Glomerular visceral epithelial cell (primary cell): ENCODE results near the gene IGF2BP3.
A peak's percentile ranks its signal among the peaks of the same experiment; 100 is the strongest.

ENCODE experiments used
- DNase-seq: peaks from one replicate; pipeline ENCODE4 v3.0.0-alpha.2; 2016; ENCODE audit errors: extremely low spot score

Gene IGF2BP3

DNA sequence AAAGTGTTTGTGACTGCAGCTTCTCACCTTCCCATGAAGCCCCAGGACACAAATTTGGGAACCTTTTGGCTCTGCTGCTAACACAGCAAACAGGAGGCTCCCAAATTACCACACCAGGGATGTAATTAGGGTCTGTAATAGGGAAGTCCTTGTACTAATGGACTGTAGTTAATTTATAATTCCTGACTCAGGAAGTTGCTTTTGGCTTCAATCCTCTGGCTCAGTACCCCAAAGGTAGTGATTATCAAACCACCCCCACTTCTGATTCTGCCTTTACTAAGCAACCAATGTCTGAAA is 174.9 kb downstream of the IGF2BP3 start:
- no peak for DNase-seq

DNA sequence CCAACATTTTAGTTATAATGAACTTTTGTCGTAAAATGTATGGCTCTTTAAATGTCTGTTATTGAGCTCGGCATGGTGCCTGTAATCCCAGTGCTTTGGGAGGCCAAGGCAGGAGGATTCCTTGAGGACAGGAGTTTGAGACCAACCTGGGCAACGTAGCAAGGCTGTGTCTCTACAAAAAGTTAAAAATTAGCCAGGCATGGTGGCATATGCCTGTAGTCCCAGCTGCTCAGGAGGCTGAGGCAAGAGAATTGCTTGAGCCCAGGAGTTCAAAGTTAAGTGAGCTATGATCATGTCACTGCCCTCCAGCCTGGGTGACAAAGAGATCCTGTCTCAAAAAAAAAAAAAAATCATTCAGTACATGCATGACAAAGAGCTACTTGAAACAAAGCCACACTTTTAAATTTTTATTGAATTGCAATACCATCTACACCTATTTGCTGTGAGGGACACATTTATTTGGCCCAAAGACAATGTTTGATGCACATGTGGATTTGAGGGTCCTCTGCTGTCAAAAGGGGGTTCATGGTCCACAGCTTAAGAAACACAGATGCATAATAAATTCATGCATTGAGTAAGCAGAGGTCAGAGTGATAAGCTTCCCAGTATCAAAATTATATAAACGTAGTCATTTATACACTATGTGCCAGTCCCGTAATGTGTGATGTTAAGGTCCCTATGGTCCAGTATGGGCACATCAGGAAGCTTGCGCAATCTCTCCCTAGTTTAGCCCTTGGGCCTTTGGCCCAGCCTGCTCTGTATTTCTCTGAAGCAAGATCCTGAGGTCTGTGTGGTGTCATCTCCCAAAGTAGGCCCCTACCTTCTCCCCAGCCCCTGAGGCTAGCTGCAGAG is 175.5 kb downstream of the IGF2BP3 start:
- no peak for DNase-seq

GRCh38 chr7:23293500-23294073 is 176.7 kb downstream of the IGF2BP3 start:
- DNase-seq = no peak

DNA sequence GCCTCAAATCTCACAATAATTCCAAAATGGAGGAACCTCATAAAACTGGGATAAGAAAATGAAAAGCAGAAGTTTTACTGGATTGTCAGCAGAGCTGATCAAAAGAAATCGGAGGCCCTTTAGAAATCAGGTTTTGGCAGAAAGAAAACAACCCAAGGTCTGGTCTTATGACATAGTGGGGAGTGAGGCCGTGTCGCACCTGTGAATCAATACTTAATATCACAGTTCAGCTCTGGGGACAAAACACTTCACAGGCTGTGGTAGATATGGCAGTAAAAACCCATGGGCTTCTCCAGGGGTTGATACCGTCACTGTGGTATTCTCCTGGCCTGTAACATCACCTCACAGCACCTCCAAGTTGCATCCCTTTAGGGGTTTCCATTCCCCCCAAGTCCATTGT is 177.7 kb downstream of the IGF2BP3 start:
- no peak for DNase-seq

GRCh38 chr7:23291957-23292560 is 178.2 kb downstream of the IGF2BP3 start:
- no peak for DNase-seq

DNA sequence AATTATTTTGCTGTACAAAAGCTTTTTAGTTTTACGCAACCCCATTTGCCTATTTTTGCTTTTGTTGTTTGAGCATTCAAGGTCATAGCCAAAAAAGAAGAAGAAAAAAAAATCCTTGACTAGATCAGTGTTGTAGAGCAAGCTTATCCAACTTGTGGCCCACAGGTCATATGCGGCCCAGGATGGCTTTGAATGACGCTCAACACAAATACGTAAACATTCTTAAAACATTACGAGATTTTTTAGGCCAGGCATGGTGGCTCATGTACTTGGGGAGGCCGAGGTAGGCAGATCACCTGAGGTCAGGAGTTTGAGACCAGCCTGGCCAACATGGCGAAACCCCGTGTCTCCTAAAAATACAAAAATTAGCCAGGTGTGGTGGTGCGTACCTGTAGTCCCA is 179.3 kb downstream of the IGF2BP3 start:
- no peak for DNase-seq

DNA sequence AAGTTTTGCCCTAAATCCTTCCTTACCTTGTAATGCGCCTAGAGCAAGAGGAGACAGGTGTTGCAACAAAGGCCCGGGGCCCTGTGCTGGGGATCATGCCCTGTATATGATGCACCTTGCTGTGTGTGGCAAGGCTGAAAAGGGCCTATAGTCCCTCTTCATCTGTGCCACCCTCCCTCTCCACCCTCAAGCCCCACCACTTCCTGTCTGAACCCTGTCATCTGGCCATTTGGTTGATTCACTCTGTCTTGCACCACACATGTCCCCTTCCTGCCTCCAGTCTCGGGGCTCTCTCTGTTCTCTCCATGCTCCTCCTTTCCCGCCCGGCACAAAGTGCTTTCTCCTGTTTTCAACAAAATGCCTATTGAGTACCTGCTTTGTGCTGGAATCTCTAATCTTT is 182.7 kb downstream of the IGF2BP3 start:
- no peak for DNase-seq

DNA sequence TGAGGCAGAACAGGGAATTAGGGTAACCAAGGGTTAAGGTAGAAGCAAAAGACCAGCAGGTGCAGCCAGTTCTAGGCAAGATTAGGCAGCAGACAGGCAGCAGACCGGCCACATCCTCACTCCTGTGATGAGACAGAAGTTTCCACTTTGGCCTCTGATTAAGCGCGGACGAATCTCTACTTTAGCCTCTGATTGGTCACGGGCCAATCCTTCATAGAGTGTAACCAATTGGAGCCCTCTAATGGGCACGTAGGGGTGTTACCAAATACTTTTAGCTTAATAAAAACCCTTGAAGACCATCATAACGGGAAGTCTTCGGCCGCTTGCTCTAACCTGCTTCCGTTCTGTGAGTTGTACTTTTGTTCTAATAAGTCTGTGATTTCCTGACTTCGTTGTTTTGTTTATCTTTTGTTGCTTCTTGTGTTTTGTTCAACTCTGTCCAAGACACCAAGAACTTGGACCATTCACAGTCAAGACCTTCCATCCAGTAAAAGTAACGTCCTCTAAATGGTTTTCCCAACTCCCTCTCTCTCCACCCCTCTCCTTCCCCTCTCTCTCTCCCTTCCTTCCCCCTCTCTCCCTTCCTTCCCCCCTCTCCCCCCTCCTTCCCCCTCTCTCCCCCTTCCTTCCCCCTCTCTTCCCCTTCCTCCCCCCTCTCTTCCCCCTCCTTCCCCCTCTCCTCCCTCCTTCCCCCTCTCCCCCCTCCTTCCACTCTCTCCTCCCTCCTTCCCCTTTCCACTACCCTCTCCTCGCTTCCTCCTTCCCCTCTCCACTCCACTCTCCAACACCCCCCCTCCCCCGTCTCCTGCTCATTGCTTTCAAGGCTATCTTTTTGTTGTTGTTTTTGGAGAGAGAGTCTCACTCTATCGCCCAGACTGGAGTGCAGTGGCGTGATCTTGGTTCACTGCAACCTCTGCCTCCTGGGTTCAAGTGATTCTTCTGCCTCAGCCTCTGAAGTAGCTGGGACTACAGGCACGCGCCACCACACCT is 184.3 kb downstream of the IGF2BP3 start:
- no peak for DNase-seq

- DNase-seq = no peak
Observed at GRCh38 chr7:23284871-23285270, 185.4 kb downstream of the IGF2BP3 start.

GRCh38 chr7:23283086-23283485 is 187.2 kb downstream of the IGF2BP3 start:
- no peak for DNase-seq

GRCh38 chr7:23279819-23280525 is 190.3 kb downstream of the IGF2BP3 start:
- no peak for DNase-seq

DNA sequence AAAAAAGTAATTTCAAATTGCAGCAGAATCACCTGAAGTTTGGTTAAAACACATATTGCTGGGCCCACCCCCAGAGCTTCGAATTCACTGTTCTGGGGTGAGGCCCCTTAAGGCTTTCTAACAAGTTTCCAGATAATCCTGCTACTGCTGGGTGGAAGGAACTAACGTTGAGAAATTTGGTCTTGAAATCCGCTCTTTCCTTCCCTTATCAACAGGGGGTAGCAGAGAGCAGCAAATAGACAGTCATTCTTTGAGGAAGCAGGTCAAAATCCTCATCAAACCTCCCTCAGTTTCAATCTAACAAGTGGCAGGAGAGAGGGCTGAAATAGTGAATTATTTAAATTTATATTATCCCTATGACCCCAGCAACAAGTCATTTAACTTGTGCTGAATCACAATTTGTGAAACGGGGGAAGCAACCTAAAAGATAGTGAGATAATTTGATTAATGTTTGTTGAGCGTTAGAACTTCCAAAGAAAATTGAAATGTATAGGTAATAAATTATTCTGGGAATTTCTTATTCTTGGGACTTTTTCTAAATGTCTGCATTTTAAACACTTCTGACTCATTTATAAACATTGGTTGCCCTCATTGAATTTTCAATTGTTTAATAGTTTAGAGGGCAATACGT is 192.8 kb downstream of the IGF2BP3 start:
- peak; percentile 66 for DNase-seq

GRCh38 chr7:23276947-23277346 is 193.3 kb downstream of the IGF2BP3 start:
- DNase-seq = no peak

DNA sequence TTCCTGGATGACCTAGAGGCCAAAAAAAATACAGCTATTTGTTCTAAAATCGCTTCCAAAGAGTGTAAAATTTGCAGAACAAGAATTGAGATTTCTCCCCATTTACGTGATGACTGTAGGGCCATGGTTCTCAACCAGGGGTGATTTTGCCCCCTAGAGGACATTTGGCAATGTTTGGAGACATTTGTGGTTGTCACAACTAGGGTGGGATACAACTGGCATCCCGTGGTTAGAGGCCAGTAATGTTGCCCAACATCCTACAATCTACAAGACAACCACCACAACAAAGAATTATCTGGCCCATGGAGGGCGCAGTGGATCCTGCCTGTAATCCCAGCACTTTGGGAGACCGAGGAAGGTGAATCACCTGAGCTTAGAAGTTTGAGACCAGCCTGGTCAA is 193.9 kb downstream of the IGF2BP3 start:
- DNase-seq = no peak

DNA sequence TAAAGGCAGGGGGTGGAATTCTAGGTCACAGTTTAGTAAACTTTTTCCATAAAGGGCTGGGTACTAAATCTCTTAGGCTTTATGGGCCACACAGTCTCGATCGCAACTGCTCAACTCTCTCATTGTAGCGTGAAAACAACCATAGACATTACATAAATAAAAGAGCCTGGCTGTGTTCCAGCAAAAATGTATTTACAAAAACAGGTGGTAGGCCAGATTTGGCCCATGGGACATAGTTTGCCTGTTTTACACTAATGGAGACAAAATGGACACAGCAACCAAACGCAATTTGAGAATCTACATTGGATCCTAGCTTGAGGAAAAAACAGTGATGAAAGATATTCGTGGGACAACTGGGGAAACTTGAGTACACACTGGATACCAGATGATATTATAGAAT is 194.4 kb downstream of the IGF2BP3 start:
- DNase-seq = no peak

- DNase-seq = peak; percentile 94
Observed at GRCh38 chr7:23273141-23273599, 197.1 kb downstream of the IGF2BP3 start.

DNA sequence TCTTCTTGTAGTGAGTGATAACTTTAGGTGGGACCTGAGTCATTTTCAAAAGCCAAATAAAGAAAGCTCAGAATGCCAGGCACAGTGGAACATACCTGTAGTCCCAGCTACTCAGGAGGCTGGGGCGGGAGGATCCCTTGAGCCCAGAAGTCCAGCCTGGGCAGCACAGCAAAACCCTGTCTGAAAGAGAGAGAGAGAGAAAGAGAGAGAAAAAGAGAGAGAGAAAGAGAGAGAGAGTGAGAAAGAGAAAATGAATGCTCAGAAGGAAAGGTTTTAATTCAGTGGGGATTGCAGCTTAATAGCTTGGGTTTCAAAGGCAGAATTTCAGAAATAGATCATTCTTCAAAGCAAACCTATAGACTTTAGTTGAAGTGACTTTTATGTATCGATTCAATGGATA is 198.0 kb downstream of the IGF2BP3 start:
- no peak for DNase-seq

DNA sequence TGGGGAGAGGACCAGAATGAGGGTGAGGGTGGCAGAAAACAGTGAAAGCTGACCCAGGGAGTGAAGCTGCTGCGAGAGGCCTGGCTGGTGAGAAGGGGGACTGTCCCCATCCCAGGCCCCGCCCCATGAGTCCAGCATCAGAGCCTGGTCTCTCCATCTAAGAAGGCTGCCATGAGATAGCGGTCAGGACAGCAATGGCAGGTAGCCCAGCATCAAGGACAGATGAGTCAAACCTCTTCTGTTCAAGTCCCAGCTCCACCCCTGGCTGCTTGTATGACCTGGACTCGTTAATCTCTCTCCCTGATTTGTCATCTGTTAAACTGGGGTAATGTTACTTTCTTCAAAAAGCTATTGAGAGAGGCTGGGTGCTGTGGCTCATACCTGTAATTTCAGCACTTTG is 201.5 kb downstream of the IGF2BP3 start:
- DNase-seq = no peak

DNA sequence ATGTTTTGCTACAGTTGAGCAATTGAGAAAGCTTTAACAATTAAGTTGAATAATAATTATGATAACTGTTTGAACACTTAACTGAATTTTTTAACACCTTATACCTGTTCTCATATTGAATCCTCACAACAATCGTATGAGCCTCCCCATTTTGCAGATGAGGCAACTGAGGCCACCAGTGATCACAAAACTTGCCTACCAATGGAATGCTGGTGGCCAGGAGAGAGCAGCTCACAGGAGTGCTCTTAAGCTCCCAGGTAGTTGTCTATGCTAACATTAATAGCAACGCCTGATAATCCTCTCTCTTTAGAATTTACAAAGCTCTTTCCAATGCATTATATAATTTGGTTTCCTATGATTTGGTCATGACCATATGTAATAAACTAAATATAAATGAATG is 202.1 kb downstream of the IGF2BP3 start:
- DNase-seq = no peak

GRCh38 chr7:23267357-23267756 is 202.9 kb downstream of the IGF2BP3 start:
- DNase-seq = no peak

GRCh38 chr7:23266918-23267317 is 203.4 kb downstream of the IGF2BP3 start:
- DNase-seq = no peak
